Measurements from ENCODE around the gene SYNE2.

DNA sequence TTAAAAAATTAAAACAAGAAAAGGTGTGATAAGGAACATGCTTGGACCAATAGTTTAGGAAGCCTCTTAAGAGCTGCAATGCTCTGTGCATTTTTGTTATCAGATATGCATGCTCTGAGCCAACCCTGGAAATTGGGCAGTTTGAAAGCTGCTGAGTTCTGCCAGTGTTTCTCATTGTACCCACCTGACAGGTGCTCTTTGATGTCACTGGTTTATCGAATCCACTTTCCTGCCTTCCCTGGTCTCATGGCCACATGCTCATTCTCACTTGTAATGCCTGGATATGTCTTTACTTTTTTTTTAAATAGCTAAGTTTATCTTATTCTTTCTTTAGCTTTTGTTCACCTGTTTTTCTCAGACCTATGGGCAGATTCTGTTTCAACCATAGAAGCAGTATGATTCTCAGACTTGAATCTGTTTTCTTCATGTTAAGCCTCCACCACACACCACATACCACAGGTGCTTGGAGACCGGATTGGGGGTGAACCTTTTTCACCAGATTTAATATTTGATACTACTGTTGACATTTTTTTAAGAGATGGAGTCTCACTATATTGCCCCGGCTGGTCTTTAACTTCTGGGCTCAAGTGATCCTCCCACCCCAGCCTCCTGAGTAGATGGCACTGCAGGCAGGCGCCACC, 350.7 kb downstream of the SYNE2 start:
- TF ChIP-seq POLR2A (IDR thresholded peaks at IDR 0.05): no peak
- no peak for TF ChIP-seq CTCF (IDR thresholded peaks at IDR 0.05)
